HCT116 (cell line): ENCODE measurements around the gene MEGF8.

Source experiments
- CTCF ChIP-seq, 3 experiments: fragments of 200-600 bp in 1 of 3; sonication (generic) in 1 of 3; IDR thresholded peaks in 2 of 3; conservative IDR thresholded peaks in 1 of 3; 2 replicates each; pipeline ENCODE4 v1.5.1; 2012 to 2017; ENCODE audit warnings: low read depth in 2 of 3, low read length in 2 of 3, antibody characterized with exemption in 1 of 3, borderline replicate concordance in 1 of 3, control low read depth in 1 of 3, mild to moderate bottlenecking in 1 of 3, mixed read lengths in 1 of 3, mixed run types in 1 of 3, moderate library complexity in 1 of 3; ENCODE audit not compliant: insufficient read depth in 1 of 3
- ZNF274 ChIP-seq: fragments of 200-500 bp; sonication (Bioruptor generic); IDR thresholded peaks from 2 replicates; pipeline ENCODE4 v1.6.1; 2014; ENCODE audit warnings: mild to moderate bottlenecking, low read depth, low read length, inconsistent platforms

- no peak for TF ChIP-seq ZNF274
- TF ChIP-seq CTCF (IDR thresholded peaks at IDR 0.05 in 2 of 3, conservative IDR thresholded peaks at IDR 0.05 in 1 of 3; ENCODE audit: borderline replicate concordance in 1 of 3, insufficient read depth in 1 of 3, low read depth in 2 of 3, low read length in 2 of 3) = no peak
These were observed 96.2 kb downstream of the MEGF8 start for GRCh38 chr19:42421591-42422031.
